Neural crest cell (in vitro differentiated cells): ENCODE measurements around the gene OR2W1. TPM values are rescaled to one million over a fixed set of nuclear protein-coding genes. Genes with fewer than 3 reads are reported as not detected.

Experiments
- DNase-seq: peaks from one replicate; pipeline ENCODE4 v3.0.0; 2021; ENCODE audit warnings: low read depth, mixed read lengths, low spot score
- H3K27ac Mint-ChIP-seq: one replicate; pipeline ENCODE4 v1.8.0; 2021; ENCODE audit warnings: mild to moderate bottlenecking, mixed read lengths; ENCODE audit not compliant: unreplicated experiment
- H3K27me3 Mint-ChIP-seq: 2 replicates; pipeline ENCODE4 v1.8.0; 2021; ENCODE audit warnings: low read depth, mild to moderate bottlenecking, mixed read lengths
- H3K36me3 Mint-ChIP-seq: 2 replicates; pipeline ENCODE4 v1.8.0; 2021; ENCODE audit warnings: low read depth, mild to moderate bottlenecking, mixed read lengths
- H3K4me1 Mint-ChIP-seq: 2 replicates; pipeline ENCODE4 v1.8.0; 2021; ENCODE audit warnings: mixed read lengths
- H3K4me3 Mint-ChIP-seq: one replicate; pipeline ENCODE4 v1.8.0; 2021; ENCODE audit warnings: mild to moderate bottlenecking, mixed read lengths
- H3K9me3 Mint-ChIP-seq: 2 replicates; pipeline ENCODE4 v1.8.0; 2021; ENCODE audit warnings: mixed read lengths
- CTCF ChIP-seq: fragments of 200-600 bp; sonication (generic); conservative IDR thresholded peaks from 2 replicates; pipeline ENCODE4 v1.5.0; 2021; ENCODE audit warnings: antibody characterized with exemption, mild to moderate bottlenecking
- long read RNA-seq: library from polyadenylated mRNA; unstranded; transcript quantifications from one replicate; pipeline ENCODE4 v2.0.0, GENCODE V29; 2020
- total RNA-seq: library from RNA; stranded (reverse); gene quantifications from 2 replicates; pipeline ENCODE4 v1.2.1, GENCODE V29; 2021

Gene OR2W1, protein sequence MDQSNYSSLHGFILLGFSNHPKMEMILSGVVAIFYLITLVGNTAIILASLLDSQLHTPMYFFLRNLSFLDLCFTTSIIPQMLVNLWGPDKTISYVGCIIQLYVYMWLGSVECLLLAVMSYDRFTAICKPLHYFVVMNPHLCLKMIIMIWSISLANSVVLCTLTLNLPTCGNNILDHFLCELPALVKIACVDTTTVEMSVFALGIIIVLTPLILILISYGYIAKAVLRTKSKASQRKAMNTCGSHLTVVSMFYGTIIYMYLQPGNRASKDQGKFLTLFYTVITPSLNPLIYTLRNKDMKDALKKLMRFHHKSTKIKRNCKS
- total RNA-seq = not detected in 2 replicates
- long read RNA-seq = 0 reads

GRCh38 chr6:29045075-29045474 is at the start of gene OR2W1:
Gene OR2W1 (minus strand): TSS chr6:29045175. CDS start chr6:29045175, 0 bp downstream.
- Mint-ChIP-seq H3K27me3 (peaks cover 57% of the 10 kb centered on the region), H3K4me3 (no peak within 1 kb of the TSS), H3K9me3 (peaks cover 3% of the 10 kb centered on the region), H3K4me1 (no peaks in the 10 kb centered on the region), H3K36me3 (no peaks in the 10 kb centered on the region), H3K27ac (no peak within 1 kb of the TSS)
- DNase-seq = no peak
- no peak for TF ChIP-seq CTCF

- TF ChIP-seq CTCF = no peak
- Mint-ChIP-seq H3K4me1 (no peaks in the 10 kb centered on the region), H3K27me3 (peaks cover 3% of the 10 kb centered on the region), H3K9me3 (no peaks in the 10 kb centered on the region), H3K4me3 (no peak overlapping the region), H3K27ac (no peak overlapping the region), H3K36me3 (no peaks in the 10 kb centered on the region)
- DNase-seq = no peak
Observed at GRCh38 chr6:29092957-29093356, 48.0 kb upstream of the OR2W1 start.

DNA sequence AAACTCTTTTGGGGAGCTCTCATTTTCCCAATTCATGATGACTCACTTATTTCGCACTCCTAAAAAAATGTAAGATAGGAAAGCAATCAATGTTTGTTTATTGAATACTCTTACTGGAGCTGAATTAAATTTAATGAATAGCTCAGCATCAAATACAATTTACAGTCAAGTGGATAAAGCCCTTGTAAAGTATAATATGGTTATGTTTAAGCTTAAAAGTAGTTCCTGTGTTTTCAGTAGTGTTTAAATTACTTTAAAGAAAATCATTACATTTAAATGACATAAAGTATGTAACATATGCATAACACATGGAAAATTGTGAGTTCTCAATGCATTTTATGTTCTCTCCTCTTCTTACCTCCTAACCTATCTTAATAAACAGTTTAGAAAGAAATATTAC is 42.2 kb upstream of the OR2W1 start, which contains the start of gene OR2B3:
TSS of gene OR2B3 (minus strand) at position 101 of the 400 bp plus-strand sequence. CDS start at position 36, 65 bp downstream.
- Mint-ChIP-seq H3K27me3 (peaks cover 4% of the 10 kb centered on the region), H3K9me3 (no peaks in the 10 kb centered on the region), H3K27ac (no peak within 1 kb of the TSS), H3K36me3 (no peaks in the 10 kb centered on the region), H3K4me1 (no peaks in the 10 kb centered on the region), H3K4me3 (no peak within 1 kb of the TSS)
- no peak for TF ChIP-seq CTCF
- DNase-seq = no peak

GRCh38 chr6:29082457-29082856 is 37.5 kb upstream of the OR2W1 start:
- Mint-ChIP-seq H3K4me3 (no peak overlapping the region), H3K9me3 (no peaks in the 10 kb centered on the region), H3K4me1 (no peaks in the 10 kb centered on the region), H3K27me3 (peaks cover 6% of the 10 kb centered on the region), H3K36me3 (no peaks in the 10 kb centered on the region), H3K27ac (no peak overlapping the region)
- TF ChIP-seq CTCF = no peak
- DNase-seq = no peak

DNA sequence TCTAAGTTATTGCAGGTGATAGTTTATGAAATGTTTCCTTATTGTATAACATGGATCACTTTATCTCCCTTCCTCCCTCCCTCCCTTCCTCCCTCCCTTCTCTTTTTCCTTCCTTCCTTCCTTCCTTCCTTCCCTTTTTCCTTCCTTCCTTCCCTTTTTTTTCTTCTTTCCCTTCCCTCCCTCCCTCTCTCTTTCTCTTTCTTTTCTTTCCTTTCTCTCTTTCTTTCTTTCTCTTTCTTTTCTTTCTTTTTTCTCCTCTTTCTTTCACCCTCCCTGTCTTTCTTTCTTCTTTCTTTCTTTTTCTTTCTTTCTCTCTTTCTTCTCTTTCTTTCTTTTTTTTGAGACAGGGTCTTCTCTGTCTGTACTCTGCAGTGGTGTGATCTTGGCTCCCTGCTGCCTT is 36.3 kb upstream of the OR2W1 start:
- H3K36me3 Mint-ChIP-seq = no peaks in the 10 kb centered on the region
- DNase-seq = no peak
- H3K9me3 Mint-ChIP-seq = no peaks in the 10 kb centered on the region
- no peaks in the 10 kb centered on the region for H3K4me1 Mint-ChIP-seq
- H3K4me3 Mint-ChIP-seq = no peak overlapping the region
- no peak for TF ChIP-seq CTCF
- H3K27ac Mint-ChIP-seq = no peak overlapping the region
- peaks cover 12% of the 10 kb centered on the region for H3K27me3 Mint-ChIP-seq
